HepG2 (cell line): ENCODE measurements around the gene SERTM2. TPM values are rescaled to one million over a fixed set of nuclear protein-coding genes. Genes with fewer than 3 reads are reported as not detected.

Experiments
- ATAC-seq: fragments of 200-7000 bp; cut with Tn5 transposase; 3 replicates; pipeline ENCODE4 v1.9.1; 2020; ENCODE audit warnings: mild to moderate bottlenecking, moderate library complexity
- BruUV-seq: library from RNA; stranded (reverse); fragments of 400-500 nt; replicated peaks from 2 replicates; lab custom pipeline; 2021; lab: Mats Ljungman, UMichigan
- CTCF ChIA-PET: fragments of 300-600 bp; formaldehyde crosslinking; extraction: SDS; loops from one replicate; lab custom pipeline; 2021; ENCODE audit warnings: low total read pairs, inconsistent platforms, low intra/inter-chr PET ratio; lab: Yijun Ruan, JAX
- POLR2A ChIA-PET: fragments of 350-600 bp; sonication (Branson Sonifier 250); formaldehyde crosslinking; loops from one replicate; lab custom pipeline; 2020; ENCODE audit warnings: antibody characterized with exemption, inconsistent platforms; lab: Yijun Ruan, JAX
- DNase-seq: peaks from one replicate; pipeline ENCODE4 v3.0.0-alpha.2; 2015; ENCODE audit warnings: low spot score
- FAIRE-seq: peaks from 3 replicates; lab custom pipeline; 2011; peaks lifted over from hg19 to GRCh38; lab: Jason Lieb, UNC
- H2AFZ ChIP-seq: one replicate; pipeline ENCODE4 v1.6.1; 2011; ENCODE audit warnings: low read length, inconsistent platforms
- H3K27ac ChIP-seq: fragments of 300-600 bp; 3 replicates; pipeline ENCODE4 v1.8.0; 2011; ENCODE audit warnings: mixed run types, mild to moderate bottlenecking, mixed read lengths, low read length, inconsistent platforms; ENCODE audit not compliant: insufficient read depth; ENCODE audit errors: extremely low read length
- H3K27me3 ChIP-seq, 2 experiments: fragments of 200-600 bp in 1 of 2; 2 replicates in 1 of 2; 3 replicates in 1 of 2; pipeline versions ENCODE4 v1.6.0 to v1.8.0; 2011; ENCODE audit warnings: low read length in 2 of 2, mild to moderate bottlenecking in 2 of 2, moderate library complexity in 2 of 2, inconsistent platforms in 1 of 2; ENCODE audit not compliant: insufficient read depth in 2 of 2, control insufficient read depth in 1 of 2
- H3K36me3 ChIP-seq, 2 experiments: fragments of 200-600 bp in 1 of 2; replicated peaks in 1 of 2; 2 replicates in 1 of 2; 3 replicates in 1 of 2; pipeline versions ENCODE4 v1.5.1 to v1.8.0; 2011; ENCODE audit warnings: low read length in 2 of 2, inconsistent platforms in 1 of 2; ENCODE audit not compliant: insufficient read depth in 2 of 2, control insufficient read depth in 1 of 2
- H3K4me1 ChIP-seq: 2 replicates; pipeline ENCODE4 v1.5.1; 2012; ENCODE audit warnings: low read length, inconsistent platforms; ENCODE audit not compliant: insufficient read depth
- H3K4me2 ChIP-seq: 2 replicates; pipeline ENCODE4 v1.6.0; 2011; ENCODE audit warnings: low read depth, low read length, inconsistent platforms
- H3K4me3 ChIP-seq, 3 experiments: fragments of 200-600 bp in 1 of 3; sonication (generic), shearing (Covaris generic) in 1 of 3; replicated peaks in 1 of 3; 2 replicates each; pipeline ENCODE4 v1.5.1; 2011 to 2016; ENCODE audit warnings: low read length in 3 of 3, inconsistent platforms in 2 of 3, low read depth in 2 of 3, mild to moderate bottlenecking in 2 of 3, control low read depth in 1 of 3, mixed read lengths in 1 of 3; ENCODE audit not compliant: insufficient read depth in 1 of 3
- H3K79me2 ChIP-seq: one replicate; pipeline ENCODE4 v1.6.1; 2011; ENCODE audit warnings: low read length, inconsistent platforms; ENCODE audit not compliant: insufficient read depth
- H3K9ac ChIP-seq: 2 replicates; pipeline ENCODE4 v1.6.0; 2011; ENCODE audit warnings: mild to moderate bottlenecking, low read depth, low read length, inconsistent platforms; ENCODE audit not compliant: insufficient read depth
- H3K9me3 ChIP-seq: 2 replicates; pipeline ENCODE4 v1.5.1; 2012; ENCODE audit warnings: mild to moderate bottlenecking, low read length
- H4K20me1 ChIP-seq: 2 replicates; pipeline ENCODE4 v1.6.0; 2011; ENCODE audit warnings: inconsistent platforms, mild to moderate bottlenecking, low read length, moderate library complexity; ENCODE audit not compliant: insufficient read depth
- CEBPG ChIP-seq: IDR thresholded peaks from 2 replicates; pipeline ENCODE4 v1.6.1; 2016
- CENPT ChIP-seq: sonication (generic); formaldehyde crosslinking; IDR thresholded peaks from 2 replicates; pipeline ENCODE4 v1.8.0; 2022; ENCODE audit warnings: low read depth, mild to moderate bottlenecking, moderate library complexity, missing genetic modification reagents
- JUND ChIP-seq: sonication (generic); formaldehyde crosslinking; IDR thresholded peaks from 2 replicates; pipeline ENCODE4 v1.8.0; 2022; ENCODE audit warnings: mild to moderate bottlenecking, missing genetic modification reagents
- MIER3 ChIP-seq: IDR thresholded peaks from 2 replicates; pipeline ENCODE4 v1.6.1; 2016; ENCODE audit warnings: missing compliant biosample characterization, borderline replicate concordance
- RARA ChIP-seq: IDR thresholded peaks from 2 replicates; pipeline ENCODE4 v1.6.1; 2016; ENCODE audit warnings: missing genetic modification reagents, missing compliant biosample characterization
- RXRA ChIP-seq: sonication (generic); formaldehyde crosslinking; IDR thresholded peaks from 2 replicates; pipeline ENCODE4 v1.5.1; 2020; ENCODE audit warnings: missing genetic modification reagents
- ZFP1 ChIP-seq: IDR thresholded peaks from 2 replicates; pipeline ENCODE4 v1.6.1; 2016
- ZFP36L1 ChIP-seq: sonication (generic); formaldehyde crosslinking; IDR thresholded peaks from 2 replicates; pipeline ENCODE4 v1.8.0; 2022; ENCODE audit warnings: mild to moderate bottlenecking, missing genetic modification reagents, moderate library complexity
- ZNF264 ChIP-seq: sonication (generic); formaldehyde crosslinking; IDR thresholded peaks from 2 replicates; pipeline ENCODE4 v1.4.0; 2020; ENCODE audit warnings: missing genetic modification reagents
- ZNF34 ChIP-seq: sonication (generic); formaldehyde crosslinking; IDR thresholded peaks from 2 replicates; pipeline ENCODE4 v1.4.0; 2020; ENCODE audit warnings: mild to moderate bottlenecking, missing genetic modification reagents, borderline replicate concordance
- ZNF839 ChIP-seq: sonication (generic); formaldehyde crosslinking; IDR thresholded peaks from 2 replicates; pipeline ENCODE4 v1.4.0; 2020; ENCODE audit warnings: missing genetic modification reagents, mild to moderate bottlenecking, borderline replicate concordance
- WGBS: methylation state at CpG from one replicate; pipeline ENCODE4 v1.1.6; 2017; ENCODE audit warnings: low lambda C conversion rate; 5-methylcytosine and 5-hydroxymethylcytosine counted together
- in situ Hi-C: cut with HindIII; loops from 2 replicates; pipeline ENCODE4 v1.10.0; 2017; ENCODE audit warnings: low pct_unique_long_range_greater_than_20kb; ENCODE audit not compliant: extremely low pct_ligation_motif_present
- intact Hi-C: fragments of 100-400 bp; cut with micrococcal nuclease; formaldehyde crosslinking; loops from one replicate; pipeline ENCODE4 v1.10.0; 2022; ENCODE audit not compliant: unreplicated experiment
- polyA plus RNA-seq, 8 experiments: library from polyadenylated mRNA; depleted of rRNA in 3 of 8; stranded (reverse) in 7 of 8; unstranded in 1 of 8; fragments of >200 nt; fragmentation: Illumina TruSeq in 4 of 8; extraction: Trizol in 4 of 8; gene quantifications; 2 replicates each; pipeline versions ENCODE4 v1.2.1 to v1.2.3, GENCODE V29; 2011 to 2016; ENCODE audit warnings: low read depth in 4 of 8, missing spikeins in 1 of 8, mixed read lengths in 1 of 8; ENCODE audit not compliant: insufficient read depth in 1 of 8
- total RNA-seq, 5 experiments: library from RNA; depleted of rRNA; stranded (reverse); fragments of >200 nt; fragmentation: Illumina TruSeq; extraction: Trizol; gene quantifications; 2 replicates each; pipeline ENCODE4 v1.2.3, GENCODE V29; 2016; ENCODE audit warnings: low read depth in 1 of 5
- TF ChIP-seq, protein P1 (sequence below): sonication (generic); formaldehyde crosslinking; IDR thresholded peaks from 2 replicates; pipeline ENCODE4 v1.5.1; 2020; ENCODE audit warnings: missing genetic modification reagents, mild to moderate bottlenecking, borderline replicate concordance
- TF ChIP-seq, protein P2 (sequence below): sonication (generic); formaldehyde crosslinking; IDR thresholded peaks from 2 replicates; pipeline ENCODE4 v1.9.0; 2021; ENCODE audit warnings: mild to moderate bottlenecking, missing genetic modification reagents
- TF ChIP-seq, protein P3 (sequence below): sonication (generic); formaldehyde crosslinking; IDR thresholded peaks from 2 replicates; pipeline ENCODE4 v1.5.1; 2020; ENCODE audit warnings: mild to moderate bottlenecking, missing genetic modification reagents, borderline replicate concordance

The SERTM2 gene
- total and polyA plus RNA-seq, 2 of the 13 experiments (the other 11 are each of a cell fraction or from before 2014, with no cell fraction given): not detected

DNA sequence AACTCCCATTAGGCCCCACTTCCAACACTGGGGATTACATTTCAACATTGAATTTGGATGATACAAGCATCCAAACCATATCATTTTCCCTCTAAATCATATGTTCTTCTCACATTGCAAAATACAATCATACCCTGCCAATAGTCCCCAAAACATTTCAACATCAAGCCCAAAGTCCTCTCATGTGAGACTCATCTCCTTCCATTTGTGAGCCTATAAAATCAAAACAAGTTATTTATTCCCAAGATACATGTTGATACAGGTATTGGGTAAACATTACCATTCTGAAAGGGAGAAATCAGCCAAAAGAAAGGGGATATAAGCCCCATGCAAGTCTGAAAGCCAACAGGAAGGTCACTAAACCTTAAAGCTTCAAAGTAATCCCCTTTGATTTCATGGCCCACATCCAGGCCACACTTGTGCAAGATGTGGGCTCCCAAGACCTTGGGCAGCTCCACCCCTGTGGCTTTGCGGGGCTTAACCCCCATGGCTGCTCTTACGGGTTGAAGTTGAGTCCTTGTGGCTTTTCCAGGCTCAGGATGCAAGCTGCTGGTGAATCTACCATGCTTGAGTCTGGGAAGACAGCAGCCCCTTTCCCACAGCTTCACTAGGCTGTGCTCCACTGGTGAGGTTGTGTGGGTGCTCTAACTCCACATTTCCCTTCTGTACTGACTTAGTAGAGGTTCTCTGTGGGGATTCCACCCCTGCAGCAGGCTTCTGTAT lies 40.6 kb upstream of the SERTM2 start:
- Histone ChIP-seq H3K9ac (no peak overlapping the region), H3K27ac (no peak overlapping the region), H2AFZ (no peak overlapping the region), H3K4me3 (no peak overlapping the region), H4K20me1 (no peaks in the 10 kb centered on the region), H3K4me1 (no peaks in the 10 kb centered on the region), H3K79me2 (no peaks in the 10 kb centered on the region), H3K4me2 (no peak overlapping the region), H3K36me3 (no peaks in the 10 kb centered on the region), H3K27me3 (no peaks in the 10 kb centered on the region), H3K9me3 (no peaks in the 10 kb centered on the region)
- ChIA-PET CTCF (no interaction called here), POLR2A (no interaction called here)
- intact Hi-C loops (no loop called here), in situ Hi-C loops (no loop called here)
- BruUV-seq: no TSS peak
- ATAC-seq (no peak), FAIRE-seq (no peak), DNase-seq (no peak)
- 0% methylated on average over 1 of the region's 2 CpGs for WGBS
- TF ChIP-seq JUND (CRISPR knock-in tag) (no peak), CENPT (CRISPR knock-in tag) (no peak), ZFP36L1 (CRISPR knock-in tag) (no peak), MIER3 (CRISPR knock-in tag) (no peak), RXRA (no peak), ZNF839 (CRISPR knock-in tag) (no peak), ZNF264 (CRISPR knock-in tag) (no peak), ZNF34 (no peak), RARA (CRISPR knock-in tag) (no peak), CEBPG (CRISPR knock-in tag) (no peak), ZFP1 (CRISPR knock-in tag) (no peak)
- TF ChIP-seq, protein P1, sequence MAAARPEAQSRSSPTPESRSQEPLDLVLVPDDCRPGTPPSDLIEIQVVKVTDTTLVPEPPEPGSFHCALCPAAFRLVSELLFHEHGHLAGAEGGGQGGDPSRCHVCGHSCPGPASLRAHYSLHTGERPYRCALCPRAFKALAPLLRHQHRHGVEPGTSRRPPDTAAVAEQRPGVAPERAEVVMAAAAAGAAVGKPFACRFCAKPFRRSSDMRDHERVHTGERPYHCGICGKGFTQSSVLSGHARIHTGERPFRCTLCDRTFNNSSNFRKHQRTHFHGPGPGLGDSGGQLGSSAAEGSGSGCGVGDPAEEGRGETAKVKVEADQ (CRISPR knock-in tag): no peak
- TF ChIP-seq, protein P2, sequence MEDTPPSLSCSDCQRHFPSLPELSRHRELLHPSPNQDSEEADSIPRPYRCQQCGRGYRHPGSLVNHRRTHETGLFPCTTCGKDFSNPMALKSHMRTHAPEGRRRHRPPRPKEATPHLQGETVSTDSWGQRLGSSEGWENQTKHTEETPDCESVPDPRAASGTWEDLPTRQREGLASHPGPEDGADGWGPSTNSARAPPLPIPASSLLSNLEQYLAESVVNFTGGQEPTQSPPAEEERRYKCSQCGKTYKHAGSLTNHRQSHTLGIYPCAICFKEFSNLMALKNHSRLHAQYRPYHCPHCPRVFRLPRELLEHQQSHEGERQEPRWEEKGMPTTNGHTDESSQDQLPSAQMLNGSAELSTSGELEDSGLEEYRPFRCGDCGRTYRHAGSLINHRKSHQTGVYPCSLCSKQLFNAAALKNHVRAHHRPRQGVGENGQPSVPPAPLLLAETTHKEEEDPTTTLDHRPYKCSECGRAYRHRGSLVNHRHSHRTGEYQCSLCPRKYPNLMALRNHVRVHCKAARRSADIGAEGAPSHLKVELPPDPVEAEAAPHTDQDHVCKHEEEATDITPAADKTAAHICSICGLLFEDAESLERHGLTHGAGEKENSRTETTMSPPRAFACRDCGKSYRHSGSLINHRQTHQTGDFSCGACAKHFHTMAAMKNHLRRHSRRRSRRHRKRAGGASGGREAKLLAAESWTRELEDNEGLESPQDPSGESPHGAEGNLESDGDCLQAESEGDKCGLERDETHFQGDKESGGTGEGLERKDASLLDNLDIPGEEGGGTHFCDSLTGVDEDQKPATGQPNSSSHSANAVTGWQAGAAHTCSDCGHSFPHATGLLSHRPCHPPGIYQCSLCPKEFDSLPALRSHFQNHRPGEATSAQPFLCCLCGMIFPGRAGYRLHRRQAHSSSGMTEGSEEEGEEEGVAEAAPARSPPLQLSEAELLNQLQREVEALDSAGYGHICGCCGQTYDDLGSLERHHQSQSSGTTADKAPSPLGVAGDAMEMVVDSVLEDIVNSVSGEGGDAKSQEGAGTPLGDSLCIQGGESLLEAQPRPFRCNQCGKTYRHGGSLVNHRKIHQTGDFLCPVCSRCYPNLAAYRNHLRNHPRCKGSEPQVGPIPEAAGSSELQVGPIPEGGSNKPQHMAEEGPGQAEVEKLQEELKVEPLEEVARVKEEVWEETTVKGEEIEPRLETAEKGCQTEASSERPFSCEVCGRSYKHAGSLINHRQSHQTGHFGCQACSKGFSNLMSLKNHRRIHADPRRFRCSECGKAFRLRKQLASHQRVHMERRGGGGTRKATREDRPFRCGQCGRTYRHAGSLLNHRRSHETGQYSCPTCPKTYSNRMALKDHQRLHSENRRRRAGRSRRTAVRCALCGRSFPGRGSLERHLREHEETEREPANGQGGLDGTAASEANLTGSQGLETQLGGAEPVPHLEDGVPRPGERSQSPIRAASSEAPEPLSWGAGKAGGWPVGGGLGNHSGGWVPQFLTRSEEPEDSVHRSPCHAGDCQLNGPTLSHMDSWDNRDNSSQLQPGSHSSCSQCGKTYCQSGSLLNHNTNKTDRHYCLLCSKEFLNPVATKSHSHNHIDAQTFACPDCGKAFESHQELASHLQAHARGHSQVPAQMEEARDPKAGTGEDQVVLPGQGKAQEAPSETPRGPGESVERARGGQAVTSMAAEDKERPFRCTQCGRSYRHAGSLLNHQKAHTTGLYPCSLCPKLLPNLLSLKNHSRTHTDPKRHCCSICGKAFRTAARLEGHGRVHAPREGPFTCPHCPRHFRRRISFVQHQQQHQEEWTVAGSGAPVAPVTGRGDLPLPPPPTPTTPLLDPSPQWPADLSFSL: no peak
- TF ChIP-seq, protein P3, sequence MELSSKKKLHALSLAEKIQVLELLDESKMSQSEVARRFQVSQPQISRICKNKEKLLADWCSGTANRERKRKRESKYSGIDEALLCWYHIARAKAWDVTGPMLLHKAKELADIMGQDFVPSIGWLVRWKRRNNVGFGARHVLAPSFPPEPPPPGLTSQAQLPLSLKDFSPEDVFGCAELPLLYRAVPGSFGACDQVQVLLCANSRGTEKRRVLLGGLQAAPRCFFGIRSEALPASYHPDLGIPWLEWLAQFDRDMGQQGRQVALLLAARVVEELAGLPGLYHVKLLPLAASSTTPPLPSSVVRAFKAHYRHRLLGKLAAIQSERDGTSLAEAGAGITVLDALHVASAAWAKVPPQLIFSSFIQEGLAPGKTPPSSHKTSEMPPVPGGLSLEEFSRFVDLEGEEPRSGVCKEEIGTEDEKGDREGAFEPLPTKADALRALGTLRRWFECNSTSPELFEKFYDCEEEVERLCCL (CRISPR knock-in tag): no peak
